Measurements from ENCODE around the gene NFAM1. TPM values are rescaled to one million over a fixed set of nuclear protein-coding genes. Genes with fewer than 3 reads are reported as not detected.

NFAM1 gene
- total and polyA plus RNA-seq, 11 donors = 0.33 to 13.5 (median 1.2) TPM

DNA sequence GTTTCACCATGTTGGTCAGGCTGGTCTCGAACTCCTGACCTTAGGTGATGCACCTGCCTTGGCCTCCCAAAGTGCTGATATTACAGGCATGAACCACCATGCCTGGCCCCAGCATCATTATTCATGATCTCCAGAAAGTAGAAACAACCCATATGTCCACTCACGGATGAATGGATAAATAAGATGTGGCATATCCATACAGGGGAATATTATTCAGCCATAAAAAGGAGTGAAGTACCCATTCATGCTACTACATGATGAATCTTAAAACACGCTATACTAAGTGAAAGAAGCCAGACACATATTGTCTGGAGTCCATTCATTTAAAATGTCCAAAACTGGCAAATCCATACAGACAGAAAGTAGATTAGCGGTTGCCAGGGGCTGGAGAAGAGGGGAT, 81.8 kb downstream of the NFAM1 start:
- Histone ChIP-seq H3K4me3 (no peak overlapping the region), H3K9me3 (peaks cover 0 to 6% (median 0%) of the 10 kb centered on the region in 12 donors), H3K36me3 (no peaks in the 10 kb centered on the region), H3K4me1 (no peaks in the 10 kb centered on the region), H3K27me3 (no peaks in the 10 kb centered on the region), H3K27ac (no peak overlapping the region)
- ATAC-seq = no peak
- TF ChIP-seq, protein P1, sequence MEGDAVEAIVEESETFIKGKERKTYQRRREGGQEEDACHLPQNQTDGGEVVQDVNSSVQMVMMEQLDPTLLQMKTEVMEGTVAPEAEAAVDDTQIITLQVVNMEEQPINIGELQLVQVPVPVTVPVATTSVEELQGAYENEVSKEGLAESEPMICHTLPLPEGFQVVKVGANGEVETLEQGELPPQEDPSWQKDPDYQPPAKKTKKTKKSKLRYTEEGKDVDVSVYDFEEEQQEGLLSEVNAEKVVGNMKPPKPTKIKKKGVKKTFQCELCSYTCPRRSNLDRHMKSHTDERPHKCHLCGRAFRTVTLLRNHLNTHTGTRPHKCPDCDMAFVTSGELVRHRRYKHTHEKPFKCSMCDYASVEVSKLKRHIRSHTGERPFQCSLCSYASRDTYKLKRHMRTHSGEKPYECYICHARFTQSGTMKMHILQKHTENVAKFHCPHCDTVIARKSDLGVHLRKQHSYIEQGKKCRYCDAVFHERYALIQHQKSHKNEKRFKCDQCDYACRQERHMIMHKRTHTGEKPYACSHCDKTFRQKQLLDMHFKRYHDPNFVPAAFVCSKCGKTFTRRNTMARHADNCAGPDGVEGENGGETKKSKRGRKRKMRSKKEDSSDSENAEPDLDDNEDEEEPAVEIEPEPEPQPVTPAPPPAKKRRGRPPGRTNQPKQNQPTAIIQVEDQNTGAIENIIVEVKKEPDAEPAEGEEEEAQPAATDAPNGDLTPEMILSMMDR (IDR thresholded peaks at IDR 0.05) = no peak
- no peak for TF ChIP-seq POLR2A (IDR thresholded peaks at IDR 0.05)
- intact Hi-C loops (cut with DNase I) = no loop called here
- DNase-seq = no peak
- WGBS, 4 donors = 96 to 98% (median 97%) methylated on average over 4 of the region's 4 CpGs

DNA sequence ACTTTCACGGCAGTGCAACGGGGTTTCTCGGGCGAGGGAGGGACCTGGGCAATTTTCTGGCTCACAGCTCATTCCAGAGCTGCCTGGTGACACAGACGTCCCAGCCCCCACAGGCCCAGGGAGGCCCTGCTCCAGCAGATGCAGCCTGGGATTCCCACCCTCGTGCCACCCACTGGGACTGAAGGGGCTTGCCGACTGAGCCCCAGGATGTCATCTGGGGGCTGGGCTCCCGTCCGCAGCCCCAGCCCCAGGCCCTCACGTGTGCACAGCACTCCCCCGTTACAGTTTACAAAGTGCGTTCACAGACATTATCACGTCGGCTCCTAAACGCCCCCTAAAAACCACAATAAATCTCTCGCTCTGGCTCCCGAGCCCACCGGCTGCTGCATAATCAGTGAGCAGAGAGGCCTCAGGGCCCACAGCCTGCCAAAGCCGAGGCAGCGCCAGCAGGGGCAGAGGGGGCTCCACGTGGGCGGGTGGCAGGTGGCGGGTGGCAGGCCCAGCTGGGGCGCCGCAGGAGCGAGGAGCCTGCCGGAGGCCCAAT, 84.8 kb downstream of the NFAM1 start:
- intact Hi-C loops (cut with DNase I) = loop anchor here in 1 of 10 donors (5.0 kb wide), 1 partner anchor 50 kb away; no protein-coding TSS in a partner anchor
- Histone ChIP-seq H3K27ac (no peak overlapping the region), H3K9me3 (peaks cover 0 to 6% (median 0%) of the 10 kb centered on the region in 12 donors), H3K4me3 (no peak overlapping the region), H3K4me1 (peaks cover 0 to 9% (median 2%) of the 10 kb centered on the region in 12 donors), H3K36me3 (no peaks in the 10 kb centered on the region), H3K27me3 (peaks cover 0 to 13% (median 0%) of the 10 kb centered on the region in 9 donors)
- WGBS, 4 donors = 58 to 71% (median 61%) methylated on average over 19 to 27 of the region's 27 CpGs
- no peak for DNase-seq
- TF ChIP-seq POLR2A (IDR thresholded peaks at IDR 0.05) = no peak
- TF ChIP-seq, protein P1 (IDR thresholded peaks at IDR 0.05) = no peak
- ATAC-seq = no peak

DNA sequence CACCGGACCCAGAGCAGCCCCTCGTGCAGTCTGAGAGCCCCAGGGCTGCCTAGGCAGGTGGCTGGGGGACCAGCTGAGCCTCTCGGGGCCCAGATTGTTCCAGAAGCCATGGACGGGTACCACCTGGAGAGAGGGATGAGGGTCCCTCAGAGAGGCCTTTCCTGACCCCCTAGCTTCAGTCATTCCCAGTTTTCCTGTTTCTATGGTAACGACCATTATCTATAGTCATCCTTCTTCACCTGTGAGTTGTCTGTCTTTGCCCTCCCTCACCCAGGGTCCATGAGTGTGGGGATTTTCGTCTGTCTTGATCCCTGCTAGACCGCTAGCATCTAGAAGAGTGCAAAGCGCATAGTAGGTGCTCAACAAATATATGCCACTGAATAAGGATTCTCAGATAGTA, 85.5 kb downstream of the NFAM1 start:
- H3K9me3 ChIP-seq = peaks cover 0 to 6% (median 0%) of the 10 kb centered on the region in 12 donors
- H3K4me1 ChIP-seq = peaks cover 0 to 9% (median 2%) of the 10 kb centered on the region in 12 donors
- H3K27ac ChIP-seq = no peak overlapping the region
- intact Hi-C loops (cut with DNase I) = loop anchor here in 1 of 10 donors (5.0 kb wide), 1 partner anchor 49 kb away; no protein-coding TSS in a partner anchor
- H3K4me3 ChIP-seq = no peak overlapping the region
- no peak for ATAC-seq
- WGBS, 4 donors = 72 to 83% (median 78%) methylated on average over 8 of the region's 8 CpGs
- no peak for TF ChIP-seq POLR2A (IDR thresholded peaks at IDR 0.05)
- TF ChIP-seq, protein P1 (IDR thresholded peaks at IDR 0.05) = no peak
- no peak for DNase-seq
- H3K36me3 ChIP-seq = no peaks in the 10 kb centered on the region
- H3K27me3 ChIP-seq = peaks cover 0 to 16% (median 0%) of the 10 kb centered on the region in 9 donors

DNA sequence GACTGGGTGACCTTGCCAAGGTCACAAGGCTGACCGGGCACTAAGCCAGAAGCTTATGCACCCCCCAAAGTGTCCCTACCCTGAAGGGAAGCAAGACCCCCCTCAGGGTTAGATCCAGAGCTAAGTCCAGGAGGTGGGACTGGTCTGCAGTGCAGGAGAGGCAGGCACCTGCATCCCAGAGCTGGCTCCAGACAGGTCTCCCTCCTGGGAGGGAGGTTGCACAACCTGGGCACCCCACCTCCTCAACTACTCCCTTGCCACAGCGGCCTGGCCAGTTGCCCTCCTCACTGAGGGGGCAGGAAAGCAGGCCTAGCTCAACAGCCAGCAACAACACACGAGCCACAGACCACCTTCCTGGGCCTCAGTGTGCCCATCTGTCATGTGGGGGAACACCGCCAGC, 86.7 kb downstream of the NFAM1 start:
- DNase-seq (no peak), ATAC-seq (no peak)
- Histone ChIP-seq H3K27me3 (peaks cover 0 to 22% (median 0%) of the 10 kb centered on the region in 9 donors), H3K4me3 (no peak overlapping the region), H3K27ac (no peak overlapping the region), H3K9me3 (peaks cover 0 to 4% (median 0%) of the 10 kb centered on the region in 12 donors), H3K36me3 (no peaks in the 10 kb centered on the region), H3K4me1 (peaks cover 0 to 14% (median 2%) of the 10 kb centered on the region in 12 donors)
- 77 to 94% (median 90%) methylated on average over 3 to 4 of the region's 4 CpGs for WGBS, 4 donors
- TF ChIP-seq, protein P1 (IDR thresholded peaks at IDR 0.05) = no peak
- TF ChIP-seq POLR2A (IDR thresholded peaks at IDR 0.05) = no peak
- intact Hi-C loops (cut with DNase I) = loop anchor here in 1 of 10 donors (5.0 kb wide), 1 partner anchor 48 kb away; no protein-coding TSS in a partner anchor
